Bone marrow (tissue), 2 donors: ENCODE data around the gene MED12L.

Experiments
- DNase-seq, 2 donors: peaks; one replicate each; lab custom pipeline; 2025; lab: John Stamatoyannopoulos, UW

The MED12L gene

DNA sequence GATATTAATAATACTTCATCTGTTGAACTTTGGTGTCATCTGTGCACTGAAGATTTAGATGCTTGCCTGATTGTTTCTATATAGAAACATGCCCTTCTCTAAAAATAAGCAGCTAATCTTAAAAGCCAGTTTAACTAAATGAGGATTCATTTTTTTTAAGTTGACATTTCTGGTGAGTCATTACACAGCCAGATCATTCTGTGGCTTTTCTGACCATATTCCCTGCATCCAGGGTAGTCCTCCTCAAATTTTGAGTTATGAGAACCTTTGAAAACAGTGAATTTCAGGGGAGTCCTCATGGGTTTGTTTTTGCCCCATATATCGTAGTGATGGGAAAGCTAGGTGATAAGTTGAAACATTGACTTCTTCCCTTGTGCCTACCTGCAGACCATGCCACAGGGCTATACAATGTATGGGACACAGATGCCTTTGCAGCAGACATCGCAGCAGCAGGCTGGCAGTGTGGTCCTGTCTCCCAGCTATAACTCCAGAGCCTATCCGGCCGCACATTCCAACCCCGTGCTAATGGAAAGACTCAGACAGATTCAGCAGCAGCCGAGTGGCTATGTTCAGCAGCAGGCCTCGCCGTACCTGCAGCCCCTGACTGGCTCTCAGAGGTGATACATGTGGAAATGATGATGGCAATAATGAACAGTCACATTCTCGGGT is 325.6 kb downstream of the MED12L start:
- DNase-seq: no peak

DNA sequence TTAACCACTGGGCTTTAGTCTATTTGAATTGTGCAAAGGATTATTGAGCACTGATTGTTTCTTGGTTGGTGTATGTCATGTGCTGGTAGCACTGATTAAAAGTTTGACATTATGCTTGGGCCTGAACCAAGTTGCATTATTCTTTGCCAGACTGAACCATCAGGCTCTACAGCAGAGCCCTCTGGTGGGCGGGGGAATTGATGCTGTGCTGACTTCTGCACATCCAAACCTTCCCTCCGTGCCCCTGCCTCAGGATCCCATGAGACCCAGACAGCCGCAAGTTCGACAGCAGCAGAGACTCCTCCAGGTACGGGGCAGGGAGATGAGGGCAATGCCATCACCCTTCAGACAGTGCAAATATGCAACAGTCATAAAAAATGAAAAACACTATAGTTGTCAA is 327.5 kb downstream of the MED12L start:
- DNase-seq: no peak

DNA sequence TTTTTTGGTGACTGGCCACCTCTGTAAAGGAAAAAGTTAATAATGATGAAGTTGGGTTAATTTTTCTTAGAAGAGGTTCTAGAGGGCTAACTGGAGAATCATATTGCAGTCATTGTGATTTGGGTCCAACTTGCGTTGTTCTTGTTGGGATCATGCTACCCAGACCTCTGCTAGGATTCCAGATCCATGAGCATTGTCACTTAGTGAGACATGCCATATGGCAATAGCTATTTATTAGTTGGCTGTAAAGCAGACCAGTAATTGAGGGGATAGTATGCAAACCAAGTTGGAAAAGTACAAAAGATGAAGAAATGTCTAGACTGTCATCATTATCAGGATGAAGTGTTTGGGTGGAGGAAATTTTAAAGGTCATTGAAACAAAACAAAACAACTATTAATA is 329.8 kb downstream of the MED12L start:
- no peak for DNase-seq

DNA sequence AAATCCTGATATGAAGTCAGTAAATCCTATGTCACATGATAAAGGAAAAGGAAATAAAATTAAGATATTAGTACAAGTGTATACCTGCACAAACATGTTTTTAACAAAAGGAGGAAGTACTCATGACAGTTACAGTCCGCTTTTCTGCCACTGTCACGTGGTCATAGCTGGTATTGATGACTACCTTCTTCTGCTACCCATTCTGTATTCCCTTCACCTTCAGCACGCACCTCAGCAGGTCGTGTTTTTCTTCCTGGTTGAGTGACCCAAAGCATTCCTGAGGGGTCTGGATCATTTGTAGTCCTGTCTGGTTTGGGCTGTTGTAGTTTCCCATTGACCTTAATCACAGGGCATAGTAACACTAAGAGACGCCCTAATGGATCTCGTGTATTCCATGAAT is 334.3 kb downstream of the MED12L start:
- DNase-seq: no peak

DNA sequence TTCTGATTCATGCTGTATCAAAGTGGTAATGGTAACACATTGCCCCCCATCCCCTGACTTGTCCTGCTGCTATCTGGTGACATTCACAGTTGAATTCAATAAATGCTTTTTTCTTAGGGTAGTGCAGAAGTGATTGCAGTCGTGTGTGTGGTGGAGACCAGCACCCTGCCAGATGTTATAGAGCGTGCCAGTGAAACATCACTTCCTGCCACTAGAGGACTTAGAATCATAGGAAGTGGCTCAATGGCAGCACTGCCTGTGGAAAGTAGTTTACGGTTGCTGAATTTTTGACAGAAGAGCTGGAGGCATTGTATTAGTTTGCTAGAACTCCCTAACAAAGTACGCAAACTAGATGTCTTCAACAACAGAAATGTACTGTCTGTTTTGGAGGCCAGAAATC is 336.5 kb downstream of the MED12L start:
- no peak for DNase-seq

DNA sequence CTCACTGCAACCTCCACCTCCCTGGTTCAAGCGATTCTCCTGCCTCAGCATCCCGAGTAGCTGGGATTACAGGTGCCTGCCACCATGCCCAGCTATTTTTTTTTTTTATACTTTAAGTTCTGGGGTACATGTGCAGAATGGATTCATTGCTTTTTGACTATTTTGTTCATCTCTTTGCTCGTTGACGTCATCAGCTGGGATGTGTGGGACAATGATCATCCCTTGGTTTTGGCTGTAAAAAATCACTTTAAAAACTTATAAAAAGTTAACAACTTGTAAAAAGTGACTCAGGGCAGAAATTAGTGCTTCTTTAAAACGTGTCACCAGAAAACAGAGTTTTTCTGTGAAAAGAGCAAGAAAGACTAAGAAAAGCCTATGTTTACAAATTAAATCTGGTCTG is 337.6 kb downstream of the MED12L start:
- no peak for DNase-seq

DNA sequence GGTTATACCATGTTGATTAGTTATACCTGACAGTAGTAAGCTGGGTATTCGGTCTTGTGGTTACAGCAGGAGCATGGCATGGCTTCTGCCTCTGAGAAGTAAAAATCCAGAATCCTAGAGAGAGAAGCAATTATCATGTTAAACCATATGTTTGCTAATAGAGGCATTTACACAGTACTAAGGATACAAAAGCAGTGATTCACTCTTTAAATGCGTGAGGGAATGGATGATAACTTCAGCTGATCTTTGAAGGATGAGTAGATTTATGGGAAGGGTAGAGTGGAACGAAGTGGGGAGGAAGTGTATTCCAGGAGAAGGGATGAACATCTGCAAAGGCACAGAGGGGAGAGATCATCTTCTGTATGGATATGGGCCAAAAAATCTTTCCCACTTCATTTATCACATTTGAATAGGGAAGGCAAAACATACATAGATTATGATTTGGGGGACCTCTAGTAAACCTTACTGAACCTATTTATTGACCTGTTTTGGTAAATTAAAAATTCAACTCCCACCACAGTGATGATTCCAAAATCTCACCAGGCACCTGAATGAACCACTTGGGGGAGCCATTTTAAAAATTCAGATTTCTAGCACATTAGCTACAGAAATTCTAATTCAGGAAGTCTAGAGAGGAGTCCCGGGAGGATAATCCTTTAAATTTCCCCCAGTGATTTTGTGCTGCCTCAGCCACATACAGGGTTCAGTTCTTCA is 340.3 kb downstream of the MED12L start:
- DNase-seq: peak in 1 of 2 donors; percentile 2

DNA sequence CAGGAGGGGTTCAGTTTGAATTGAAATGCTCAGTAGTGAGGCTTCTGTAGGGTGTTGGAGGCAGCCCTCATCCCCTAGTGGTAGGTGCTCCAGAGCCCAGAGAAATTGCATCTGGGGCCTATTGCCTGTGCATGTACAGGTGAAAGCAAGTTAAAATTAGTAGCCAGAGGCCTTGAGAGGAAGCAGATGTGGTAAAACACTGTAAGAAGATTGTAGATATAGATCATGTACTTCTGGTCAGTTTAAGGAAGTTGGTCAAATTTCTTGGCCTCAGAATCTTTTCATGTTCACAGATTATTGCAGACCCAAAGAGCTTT is 340.8 kb downstream of the MED12L start:
- DNase-seq: no peak

DNA sequence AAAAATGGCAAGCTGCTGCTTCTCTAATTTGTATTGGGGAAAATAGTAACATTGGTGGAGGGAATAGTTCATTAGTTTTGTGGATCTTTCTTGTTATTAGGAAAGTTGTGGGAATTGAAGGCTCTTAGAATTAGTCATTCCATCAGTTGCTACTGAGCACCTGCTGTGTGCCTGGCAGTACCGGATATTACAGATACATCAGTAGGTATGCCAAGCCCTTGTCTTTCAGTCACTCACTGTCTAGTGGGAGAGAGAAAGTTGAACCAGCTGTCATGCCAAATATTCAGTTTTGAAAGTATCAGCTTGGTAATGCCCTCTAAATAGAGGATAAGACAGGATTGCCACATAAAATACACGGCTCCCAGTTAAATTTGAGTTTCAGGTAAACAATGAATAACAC is 342.9 kb downstream of the MED12L start:
- DNase-seq: no peak

DNA sequence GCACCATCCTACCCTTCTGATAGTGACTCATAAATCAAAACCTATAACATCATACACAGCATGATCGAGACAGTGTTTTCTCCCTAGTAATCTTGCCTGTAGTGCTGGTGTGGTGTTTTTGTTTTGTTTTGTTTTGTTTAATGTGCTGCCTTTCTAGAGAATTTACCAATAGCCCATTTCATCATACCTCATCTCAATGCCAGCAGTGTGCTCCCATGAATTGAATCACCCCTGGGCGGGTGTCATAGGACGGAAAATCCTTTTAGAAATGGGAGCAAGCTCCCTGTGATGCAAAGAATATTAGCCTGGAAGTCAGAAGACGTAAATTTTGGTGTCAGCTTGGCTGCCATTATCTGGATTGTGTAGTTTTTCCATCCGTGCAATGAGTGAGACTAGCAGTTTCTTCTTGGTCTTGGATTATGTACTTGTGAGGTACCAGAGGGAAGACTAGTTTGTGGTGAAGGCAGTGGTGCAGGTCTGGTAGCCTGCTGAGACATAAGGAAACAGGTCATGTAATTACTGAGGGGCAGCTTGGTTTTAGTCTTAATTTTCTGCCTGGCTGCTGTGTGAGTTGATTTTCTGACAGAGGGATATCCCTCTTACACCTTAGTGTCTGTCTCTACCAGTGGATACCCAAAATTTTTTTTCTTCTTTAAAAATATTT is 345.5 kb downstream of the MED12L start:
- no peak for DNase-seq

DNA sequence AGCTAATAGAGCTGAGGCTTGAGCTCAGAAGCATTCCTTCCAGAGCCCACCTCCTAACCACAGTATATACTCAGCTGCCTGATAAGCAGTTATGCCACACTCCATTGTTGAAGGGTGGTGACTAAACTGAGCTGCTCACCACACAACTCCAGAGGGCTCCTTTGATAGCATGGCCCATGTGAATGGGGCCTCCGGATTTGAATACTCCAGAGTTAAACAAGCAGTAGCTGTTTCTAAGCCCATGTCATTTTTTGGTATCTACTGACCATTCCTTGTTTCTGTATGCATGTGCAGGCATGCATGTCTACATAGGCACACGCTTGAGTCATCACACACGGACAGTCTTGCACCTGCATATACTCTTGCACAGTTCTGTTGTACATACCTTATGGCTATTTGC is 346.5 kb downstream of the MED12L start:
- no peak for DNase-seq

DNA sequence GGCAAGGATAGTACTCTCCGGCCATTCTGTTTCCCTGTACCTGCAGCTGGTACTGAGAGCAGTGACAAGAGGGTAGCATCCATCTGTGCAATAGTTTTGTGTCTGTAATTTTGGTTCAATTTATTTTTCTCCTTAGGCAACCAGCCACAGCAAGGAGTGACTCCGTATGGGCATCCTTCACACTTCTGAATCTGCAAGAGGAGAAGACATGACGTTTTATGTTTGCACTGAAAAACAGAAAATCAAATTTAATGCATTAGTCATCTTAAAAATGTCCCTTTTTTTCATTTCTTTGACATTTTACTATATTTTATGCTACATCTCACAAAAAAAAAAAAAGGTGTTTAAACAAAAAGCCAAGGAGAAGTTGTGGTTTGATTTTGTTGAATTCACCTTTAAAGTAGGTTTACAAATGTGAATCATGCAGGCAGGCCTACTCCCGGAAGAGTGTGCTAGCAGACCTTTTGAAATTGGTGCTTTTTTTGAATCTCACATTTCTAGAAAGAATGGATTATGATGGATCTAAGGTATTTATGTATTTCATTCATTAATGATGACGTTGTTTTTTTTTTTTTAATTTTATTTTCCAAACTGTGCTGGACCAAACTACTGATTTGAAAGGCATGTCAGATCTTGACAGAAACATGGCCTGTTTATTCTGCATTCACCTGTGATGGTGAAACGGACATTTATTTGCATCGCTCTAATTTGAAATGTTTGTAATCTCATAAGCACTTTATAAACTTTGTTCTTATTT is 347.3 kb downstream of the MED12L start:
- DNase-seq: no peak

DNA sequence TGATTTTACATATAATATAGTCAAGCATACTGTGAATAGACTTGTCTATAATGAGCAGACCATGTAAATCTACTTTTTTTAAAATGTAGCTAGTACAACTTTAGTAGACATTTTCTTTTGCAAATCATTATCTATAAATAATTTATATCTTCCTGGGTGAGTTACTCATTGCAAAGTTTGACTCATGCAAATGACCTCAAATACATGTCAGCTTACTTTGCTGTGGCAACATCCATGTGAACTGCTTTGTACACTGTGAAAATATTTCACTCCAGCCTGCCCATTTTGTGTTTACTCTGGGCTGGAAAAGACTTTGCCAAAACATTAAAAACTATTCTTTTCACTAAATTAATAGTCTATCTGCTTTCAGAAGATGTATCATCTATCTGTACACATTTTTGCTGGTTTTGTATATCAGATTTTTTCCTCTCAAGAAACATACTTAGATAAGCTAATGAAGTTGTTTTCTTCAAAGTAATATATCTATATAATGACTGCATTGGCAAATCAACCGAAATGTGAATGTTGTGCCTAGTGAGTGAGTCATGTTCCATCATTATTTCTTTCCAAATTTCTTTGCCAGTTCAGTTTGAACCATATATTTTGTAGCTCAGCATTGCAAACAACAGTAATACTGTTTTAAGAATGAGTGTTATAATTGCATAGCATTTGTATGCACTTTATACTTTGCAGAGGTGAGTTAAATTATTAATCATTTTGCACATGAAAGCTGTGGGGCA is 348.9 kb downstream of the MED12L start:
- no peak for DNase-seq

DNA sequence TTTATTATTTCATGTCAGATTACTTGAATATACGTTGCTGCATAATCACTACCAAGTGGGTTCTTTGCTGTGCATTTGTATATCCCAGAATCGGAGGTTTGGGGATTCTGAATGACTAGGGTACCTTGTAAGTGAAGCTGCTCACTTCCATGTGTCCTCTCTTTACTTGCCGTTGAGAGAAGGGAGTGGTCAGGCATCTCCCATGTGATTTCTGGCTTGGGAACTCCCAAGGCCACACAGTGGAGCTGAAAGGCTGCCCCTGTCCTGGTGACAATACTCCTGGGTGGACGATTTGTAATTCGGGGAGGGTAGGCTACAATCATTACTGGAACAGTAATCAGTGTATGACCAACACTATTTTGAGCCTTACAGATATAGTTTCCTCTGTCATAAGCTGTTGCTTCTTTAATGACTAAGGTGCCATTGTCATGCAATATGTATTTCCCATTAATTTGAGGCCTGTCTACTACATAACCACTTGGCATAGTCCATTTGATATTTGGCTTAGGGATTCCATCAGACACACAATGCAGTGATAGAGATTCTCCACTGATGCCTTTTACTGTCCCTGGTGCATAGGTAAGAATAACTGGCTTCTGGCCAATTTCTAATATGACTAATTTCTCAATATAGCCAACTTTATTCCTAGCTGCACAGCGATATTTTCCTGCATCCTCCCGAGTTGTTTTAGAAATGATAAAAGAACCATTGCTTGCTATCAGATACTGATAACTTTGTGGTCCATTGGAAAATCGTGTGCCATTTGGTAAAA is 351.4 kb downstream of the MED12L start:
- no peak for DNase-seq

DNA sequence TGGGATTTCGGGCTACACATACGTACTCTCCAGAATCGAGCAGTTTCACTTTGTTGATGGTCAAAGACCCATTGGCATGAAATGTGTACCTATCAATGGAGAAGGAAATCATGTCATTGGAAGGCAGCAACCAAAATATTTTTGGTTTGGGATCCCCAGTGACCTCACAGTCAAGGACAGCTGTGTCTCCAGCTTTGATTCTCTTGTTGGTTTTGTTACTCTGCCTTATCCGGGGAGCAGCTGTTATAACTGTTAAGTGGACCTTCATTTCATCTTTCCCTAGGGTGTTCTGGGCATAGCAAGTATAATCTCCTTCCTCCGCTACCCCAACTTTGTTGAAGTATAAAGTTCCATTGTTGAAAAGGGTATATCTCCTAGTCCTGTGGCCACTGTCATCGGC is 352.4 kb downstream of the MED12L start:
- DNase-seq: no peak

DNA sequence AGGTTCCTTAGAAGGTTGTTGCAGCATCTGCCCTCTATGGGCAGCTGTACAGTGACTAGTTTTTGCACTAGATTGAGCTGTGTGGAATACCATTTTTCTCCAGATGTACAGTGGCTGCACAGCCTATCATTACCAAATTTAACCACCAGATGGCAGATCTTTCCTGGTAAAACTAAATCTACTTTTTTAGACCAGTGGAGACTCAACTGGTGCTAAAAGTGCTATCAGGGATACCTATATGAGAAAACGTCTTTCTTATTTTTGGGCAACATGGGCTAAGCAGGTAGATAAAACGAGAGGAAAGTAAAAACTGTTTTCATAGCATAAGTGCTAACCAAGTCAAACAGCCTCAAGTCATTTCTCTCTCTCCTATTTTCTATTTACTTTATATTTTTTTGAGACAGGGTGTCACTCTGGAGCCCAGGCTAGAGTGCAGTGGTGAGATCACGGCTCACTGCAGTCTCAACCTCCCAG is 354.2 kb downstream of the MED12L start:
- DNase-seq: peak in 1 of 2 donors; percentile 74

DNA sequence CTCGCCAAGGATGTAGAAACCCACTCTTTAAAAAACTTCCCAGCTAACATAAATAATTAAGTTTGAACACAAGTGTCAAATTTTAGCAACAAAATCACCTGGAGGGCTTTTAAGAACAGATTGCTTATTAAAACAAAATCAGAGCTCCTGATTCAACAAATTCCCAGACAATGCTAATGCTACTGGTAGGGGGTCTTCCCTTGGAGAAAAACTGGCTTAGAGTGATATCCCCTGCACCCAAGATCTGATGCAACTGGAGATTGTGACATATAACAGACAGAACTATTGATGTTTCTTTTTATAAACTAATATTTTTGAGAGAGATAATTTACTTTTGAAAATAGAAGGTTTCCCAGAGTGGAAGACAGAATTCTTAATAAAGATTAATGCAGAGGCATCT is 355.5 kb downstream of the MED12L start:
- no peak for DNase-seq

DNA sequence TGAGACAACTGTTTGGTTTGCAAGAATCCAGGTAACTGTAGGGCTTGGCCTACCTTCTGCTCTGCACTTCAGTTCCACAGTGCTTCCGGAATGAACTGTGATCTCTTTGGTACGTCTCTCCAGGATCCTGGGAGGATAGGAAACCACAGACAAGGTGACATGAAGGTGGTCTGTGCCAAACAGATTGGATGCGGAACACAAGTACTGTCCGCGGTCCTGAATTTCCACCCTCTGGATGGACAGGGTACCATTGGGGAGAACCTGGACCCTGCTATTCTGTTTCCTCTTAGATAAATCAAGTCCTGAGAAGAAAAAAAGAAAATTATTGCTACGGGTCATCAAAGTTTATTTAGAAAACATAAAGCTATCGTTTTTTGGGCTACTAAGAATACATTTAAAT is 358.1 kb downstream of the MED12L start:
- DNase-seq: no peak

DNA sequence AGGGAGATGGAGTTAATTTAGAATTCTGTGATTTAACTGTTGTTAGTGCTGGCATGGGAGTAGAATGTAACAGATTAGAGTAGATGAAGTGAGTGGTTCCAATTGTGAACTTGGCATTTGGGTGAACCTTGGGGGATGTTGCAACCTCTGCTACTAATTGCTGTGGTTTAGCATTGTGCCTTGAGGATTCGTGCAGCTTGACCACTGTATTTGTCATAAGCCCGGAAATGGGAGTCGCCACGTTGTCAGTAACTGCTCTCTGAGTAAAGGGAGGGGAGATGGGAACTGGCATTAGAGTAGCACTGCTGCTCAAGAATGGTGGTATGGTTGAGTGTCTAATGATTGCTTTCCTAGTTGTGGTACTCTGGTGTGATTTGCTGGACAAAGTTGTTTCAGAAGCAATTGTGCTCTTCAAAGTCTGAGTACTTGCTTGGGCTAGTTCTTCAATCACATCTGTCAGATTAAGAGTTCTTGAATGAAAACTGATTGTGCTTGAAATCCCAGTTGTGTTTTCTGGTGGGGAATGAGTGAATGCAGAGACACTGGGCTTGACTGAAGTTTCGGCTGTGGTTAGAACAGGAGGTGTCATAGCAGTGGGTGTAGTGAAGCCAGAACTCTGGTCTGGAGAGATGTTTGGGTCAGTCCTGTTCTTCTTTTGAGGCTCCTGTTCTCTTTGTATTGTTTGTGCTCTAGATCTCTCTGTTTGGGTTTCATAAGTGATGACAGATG is 360.0 kb downstream of the MED12L start:
- DNase-seq: peak in 1 of 2 donors; percentile 5

DNA sequence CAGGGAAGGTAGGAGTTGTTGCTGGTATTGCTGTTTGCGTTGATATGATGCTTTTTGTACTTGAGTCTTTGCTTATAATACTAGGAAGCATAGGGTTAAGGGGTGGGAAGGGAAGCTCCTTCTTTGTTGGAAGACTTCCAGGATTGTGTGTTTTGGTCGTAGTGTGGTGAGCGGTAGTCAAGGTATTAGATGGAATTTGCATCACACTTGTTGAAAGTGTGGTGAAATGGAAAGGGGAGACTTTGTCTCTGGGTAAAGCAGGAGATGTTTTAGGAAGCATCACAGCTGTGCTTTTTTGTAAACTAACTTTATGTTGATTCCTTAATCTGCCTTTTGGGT is 360.5 kb downstream of the MED12L start:
- no peak for DNase-seq

DNA sequence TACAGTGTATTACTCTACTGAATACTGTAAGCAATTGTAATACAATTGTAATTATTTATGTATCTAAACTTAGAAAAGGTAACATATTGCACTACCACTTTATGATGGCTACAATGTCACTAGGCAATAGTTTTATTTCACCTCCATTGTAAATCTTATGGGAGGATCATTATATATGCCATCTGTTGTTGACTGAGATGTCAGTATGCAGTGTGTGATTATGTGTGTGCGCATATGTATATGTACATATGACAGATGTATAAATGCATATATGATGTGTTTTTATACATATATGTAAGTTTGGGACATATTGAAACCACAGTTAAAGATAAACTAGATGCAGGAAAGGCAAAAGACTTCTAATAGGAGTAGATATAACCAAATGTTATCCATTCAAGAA is 366.9 kb downstream of the MED12L start:
- no peak for DNase-seq
